Measurements from ENCODE around the gene SLC25A10. TPM values are rescaled to one million over a fixed set of nuclear protein-coding genes. Genes with fewer than 3 reads are reported as not detected.

Gene SLC25A10
- total RNA-seq, 1 donor from 2014 or later, result 60.8 TPM

GRCh38 chr17:81666342-81667191 is 45.5 kb upstream of the SLC25A10 start, which contains the start of the genes CCDC137 and OXLD1:
Gene CCDC137, plus strand, starts transcription at chr17:81666737. Its CDS starts 30 bp downstream, at chr17:81666767.
Gene OXLD1, minus strand, starts transcription at chr17:81666605. Its CDS starts 28 bp downstream, at chr17:81666577.
- no peak for TF ChIP-seq CTCF (IDR thresholded peaks at IDR 0.05; ENCODE audit: partially characterized antibody, unreplicated experiment)
- Mint-ChIP-seq H3K36me3 (ENCODE audit: unreplicated experiment) (no peaks in the 10 kb centered on the region), H3K27ac (ENCODE audit: unreplicated experiment) (peak within 1 kb of the TSS; percentile 93), H3K27me3 (ENCODE audit: unreplicated experiment) (peaks cover 2% of the 10 kb centered on the region), H3K9me3 (ENCODE audit: unreplicated experiment) (peaks cover 3% of the 10 kb centered on the region), H3K4me1 (ENCODE audit: low read depth, unreplicated experiment) (peaks cover 18% of the 10 kb centered on the region), H3K4me3 (ENCODE audit: unreplicated experiment) (peak within 1 kb of the TSS; percentile 98)
- peak; percentile 98 for DNase-seq

DNA sequence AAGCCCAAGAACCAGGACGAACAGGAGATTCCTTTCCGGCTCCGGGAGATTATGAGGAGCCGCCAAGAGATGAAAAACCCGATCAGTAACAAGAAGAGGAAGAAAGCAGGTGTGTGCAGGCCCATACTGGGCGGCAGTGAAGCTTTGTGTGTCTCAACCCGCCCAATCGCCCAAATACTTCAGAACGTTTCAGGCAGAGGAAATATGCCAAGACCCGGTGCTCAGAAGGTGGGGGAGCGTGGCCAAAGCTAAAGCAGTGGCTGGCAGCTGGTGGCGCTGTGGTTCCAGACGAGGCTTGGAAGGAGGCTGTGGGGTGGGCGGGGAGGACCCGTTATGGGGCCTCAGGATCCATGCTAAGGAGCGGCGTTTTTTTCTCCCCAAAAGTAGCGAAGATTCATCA is 44.3 kb upstream of the SLC25A10 start:
- peak; percentile 39 for DNase-seq
- Mint-ChIP-seq H3K9me3 (ENCODE audit: unreplicated experiment) (peaks cover 1% of the 10 kb centered on the region), H3K4me1 (ENCODE audit: low read depth, unreplicated experiment) (peaks cover 18% of the 10 kb centered on the region), H3K4me3 (ENCODE audit: unreplicated experiment) (peak overlapping the region; percentile 95), H3K36me3 (ENCODE audit: unreplicated experiment) (no peaks in the 10 kb centered on the region), H3K27me3 (ENCODE audit: unreplicated experiment) (peaks cover 2% of the 10 kb centered on the region), H3K27ac (ENCODE audit: unreplicated experiment) (peak overlapping the region; percentile 62)
- no peak for TF ChIP-seq CTCF (IDR thresholded peaks at IDR 0.05; ENCODE audit: partially characterized antibody, unreplicated experiment)

DNA sequence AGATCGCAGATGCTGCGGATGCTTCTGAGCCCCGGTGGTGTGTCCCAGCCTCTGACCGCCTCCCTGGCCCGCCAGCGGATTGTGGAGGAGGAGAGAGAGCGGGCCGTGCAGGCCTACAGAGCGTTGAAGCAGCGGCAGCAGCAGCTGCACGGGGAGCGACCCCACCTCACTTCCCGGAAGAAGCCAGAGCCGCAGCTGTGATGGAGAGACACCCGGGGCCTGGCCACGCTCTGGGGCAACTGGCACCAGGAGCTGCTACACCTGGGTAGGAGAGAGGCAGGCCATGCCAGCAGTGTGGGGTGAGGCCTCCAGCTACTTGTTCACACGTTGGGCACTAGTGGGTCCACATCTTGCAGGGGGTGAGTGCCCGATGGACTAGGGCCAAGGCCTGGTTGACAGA is 39.6 kb upstream of the SLC25A10 start:
- Mint-ChIP-seq H3K9me3 (ENCODE audit: unreplicated experiment) (no peaks in the 10 kb centered on the region), H3K36me3 (ENCODE audit: unreplicated experiment) (no peaks in the 10 kb centered on the region), H3K27me3 (ENCODE audit: unreplicated experiment) (no peaks in the 10 kb centered on the region), H3K4me3 (ENCODE audit: unreplicated experiment) (no peak overlapping the region), H3K4me1 (ENCODE audit: low read depth, unreplicated experiment) (peaks cover 6% of the 10 kb centered on the region), H3K27ac (ENCODE audit: unreplicated experiment) (no peak overlapping the region)
- DNase-seq, result no peak
- no peak for TF ChIP-seq CTCF (IDR thresholded peaks at IDR 0.05; ENCODE audit: partially characterized antibody, unreplicated experiment)

DNA sequence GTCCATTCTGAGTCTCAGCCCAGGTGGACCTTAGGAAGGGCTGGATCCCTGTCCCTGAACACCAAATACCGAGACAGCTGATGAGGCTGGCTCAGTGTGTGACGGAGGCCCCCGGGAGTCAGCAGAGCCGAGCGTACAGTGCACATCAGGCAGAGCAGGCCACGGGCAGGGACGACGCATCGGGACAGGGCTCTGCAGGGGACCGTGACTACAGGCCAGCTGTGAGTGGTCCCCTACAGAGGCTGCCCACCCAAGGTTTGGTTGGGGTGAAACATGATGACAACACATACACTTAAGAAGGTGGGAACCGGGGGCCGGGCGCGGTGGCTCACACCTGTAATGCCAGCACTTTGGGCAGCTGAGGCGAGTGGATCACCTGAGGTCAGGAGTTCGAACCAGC is 39.1 kb upstream of the SLC25A10 start:
- TF ChIP-seq CTCF (IDR thresholded peaks at IDR 0.05; ENCODE audit: partially characterized antibody, unreplicated experiment), result no peak
- H3K4me1 Mint-ChIP-seq (ENCODE audit: low read depth, unreplicated experiment), result peaks cover 3% of the 10 kb centered on the region
- no peaks in the 10 kb centered on the region for H3K36me3 Mint-ChIP-seq (ENCODE audit: unreplicated experiment)
- no peak overlapping the region for H3K27ac Mint-ChIP-seq (ENCODE audit: unreplicated experiment)
- no peak overlapping the region for H3K4me3 Mint-ChIP-seq (ENCODE audit: unreplicated experiment)
- DNase-seq, result no peak
- peaks cover 2% of the 10 kb centered on the region for H3K27me3 Mint-ChIP-seq (ENCODE audit: unreplicated experiment)
- no peaks in the 10 kb centered on the region for H3K9me3 Mint-ChIP-seq (ENCODE audit: unreplicated experiment)

Measured in glutamatergic neuron (in vitro differentiated cells).